K562 (cell line): ENCODE data around the gene ZNF12. TPM values are rescaled to one million over a fixed set of nuclear protein-coding genes. Genes with fewer than 3 reads are reported as not detected.

Experiments
- ATAC-seq: fragments of 200-7000 bp; cut with Tn5 transposase; 3 replicates; pipeline ENCODE4 v1.9.1; 2020; ENCODE audit warnings: moderate library complexity
- BruUV-seq: library from RNA; stranded (reverse); fragments of 400-500 nt; replicated peaks from 2 replicates; lab custom pipeline; 2021; lab: Mats Ljungman, UMichigan
- CTCF ChIA-PET: fragments of 300-600 bp; formaldehyde crosslinking; extraction: SDS; loops from one replicate; lab custom pipeline; 2021; ENCODE audit warnings: low intra/inter-chr PET ratio; lab: Yijun Ruan, JAX
- POLR2A ChIA-PET: fragments of 300-600, 350-650 bp; sonication (Branson Sonifier 250); formaldehyde crosslinking; extraction: SDS; loops from one replicate; lab custom pipeline; 2021; ENCODE audit warnings: antibody characterized with exemption, inconsistent platforms; lab: Yijun Ruan, JAX
- DNase-seq, 4 experiments: peaks; one replicate each; pipeline versions ENCODE4 v3.0.0 to v3.0.0-alpha.2; 2011 to 2018; ENCODE audit warnings: low spot score in 3 of 4, mixed read lengths in 3 of 4; ENCODE audit errors: extremely low read depth in 1 of 4
- FAIRE-seq: peaks from 2 replicates; lab custom pipeline; 2011; peaks lifted over from hg19 to GRCh38; lab: Jason Lieb, UNC
- H2AFZ ChIP-seq: 2 replicates; pipeline ENCODE4 v1.6.0; 2011; ENCODE audit warnings: low read depth, low read length, control low read depth, inconsistent platforms
- H3K27ac ChIP-seq: fragments of 200-600 bp; 3 replicates; pipeline ENCODE4 v1.8.0; 2011; ENCODE audit warnings: low read depth, mild to moderate bottlenecking, control low read depth, inconsistent platforms, low read length, moderate library complexity, mixed read lengths; ENCODE audit errors: extremely low read depth
- H3K27me3 ChIP-seq, 2 experiments: fragments of 300-600 bp in 1 of 2; 2 replicates in 1 of 2; 3 replicates in 1 of 2; pipeline versions ENCODE4 v1.6.0 to v1.8.0; 2011; ENCODE audit warnings: inconsistent platforms in 2 of 2, low read length in 2 of 2, mild to moderate bottlenecking in 1 of 2, mixed read lengths in 1 of 2, moderate library complexity in 1 of 2; ENCODE audit not compliant: control insufficient read depth in 2 of 2, insufficient read depth in 2 of 2
- H3K36me3 ChIP-seq: fragments of 300-600 bp; 3 replicates; pipeline ENCODE4 v1.8.0; 2011; ENCODE audit warnings: mild to moderate bottlenecking, low read length, inconsistent platforms; ENCODE audit not compliant: control insufficient read depth, insufficient read depth
- H3K4me1 ChIP-seq, 2 experiments: fragments of 200-600 bp in 1 of 2; replicated peaks in 1 of 2; 2 replicates in 1 of 2; 3 replicates in 1 of 2; pipeline versions ENCODE4 v1.5.1 to v1.8.0; 2011; ENCODE audit warnings: inconsistent platforms in 2 of 2, low read length in 2 of 2, mild to moderate bottlenecking in 1 of 2, mixed read lengths in 1 of 2, moderate library complexity in 1 of 2; ENCODE audit not compliant: control insufficient read depth in 2 of 2, insufficient read depth in 2 of 2
- H3K4me2 ChIP-seq: 2 replicates; pipeline ENCODE4 v1.6.1; 2011; ENCODE audit warnings: low read length, control low read depth, inconsistent platforms, mixed read lengths; ENCODE audit not compliant: insufficient read depth
- H3K4me3 ChIP-seq: fragments of 200-600 bp; sonication (generic), shearing (Covaris generic); 2 replicates; pipeline ENCODE4 v1.5.1; 2016; ENCODE audit warnings: control low read depth, inconsistent platforms
- H3K79me2 ChIP-seq: fragments of 200-600 bp; 3 replicates; pipeline ENCODE4 v1.8.0; 2011; ENCODE audit warnings: low read length, inconsistent platforms; ENCODE audit not compliant: control insufficient read depth, insufficient read depth
- H3K9ac ChIP-seq, 2 experiments: 2 replicates each; pipeline versions ENCODE4 v1.6.0 to v1.6.1; 2011; ENCODE audit warnings: low read depth in 2 of 2, low read length in 2 of 2, control low read depth in 1 of 2, inconsistent platforms in 1 of 2, mild to moderate bottlenecking in 1 of 2, mixed read lengths in 1 of 2; ENCODE audit not compliant: insufficient read depth in 1 of 2
- H3K9me1 ChIP-seq: one replicate; pipeline ENCODE4 v1.6.0; 2011; ENCODE audit warnings: inconsistent platforms, mild to moderate bottlenecking, low read length, moderate library complexity; ENCODE audit not compliant: control insufficient read depth, insufficient read depth
- H3K9me3 ChIP-seq: replicated peaks from 2 replicates; pipeline ENCODE4 v1.5.1; 2011; ENCODE audit warnings: low read depth, low read length, inconsistent platforms; ENCODE audit not compliant: control insufficient read depth, insufficient read depth
- H4K20me1 ChIP-seq: replicated peaks from 2 replicates; pipeline ENCODE4 v1.6.1; 2011; ENCODE audit warnings: low read length, inconsistent platforms, mixed read lengths; ENCODE audit not compliant: control insufficient read depth, insufficient read depth
- CBX8 ChIP-seq: fragments of 200-600 bp; sonication (generic); IDR thresholded peaks from 2 replicates; pipeline ENCODE4 v1.6.1; 2012; ENCODE audit warnings: borderline replicate concordance, mixed run types, low read depth, mild to moderate bottlenecking, moderate library complexity, mixed read lengths, low read length, control low read depth, inconsistent platforms; ENCODE audit not compliant: poor library complexity, severe bottlenecking; ENCODE audit errors: extremely low read depth
- HMG20A ChIP-seq: fragments of 450-650 bp; formaldehyde crosslinking; conservative IDR thresholded peaks from 2 replicates; pipeline ENCODE4 v1.4.0; 2020; ENCODE audit warnings: mild to moderate bottlenecking, mixed read lengths
- NFE2L1 ChIP-seq: fragments of 450-650 bp; IDR thresholded peaks from 2 replicates; pipeline ENCODE4 v1.6.1; 2016; ENCODE audit warnings: missing genetic modification characterization, low read depth, mild to moderate bottlenecking, missing compliant biosample characterization, moderate library complexity, borderline replicate concordance
- POLR2G ChIP-seq: fragments of 200-400 bp; formaldehyde crosslinking; IDR thresholded peaks from 2 replicates; pipeline ENCODE4 v1.6.1; 2017; ENCODE audit warnings: low read depth, mild to moderate bottlenecking, antibody characterized with exemption, low read length, moderate library complexity
- RBFOX2 ChIP-seq: fragments of 200-400 bp; formaldehyde crosslinking; IDR thresholded peaks from 2 replicates; pipeline ENCODE4 v1.6.1; 2017; ENCODE audit warnings: low read depth, mild to moderate bottlenecking, low read length, moderate library complexity
- ZZZ3 ChIP-seq: fragments of 450-650 bp; IDR thresholded peaks from 2 replicates; pipeline ENCODE4 v1.6.1; 2016; ENCODE audit warnings: antibody characterized with exemption, mild to moderate bottlenecking, moderate library complexity
- WGBS: fragments of 100-300 bp; shearing (Covaris generic); methylation state at CpG from one replicate; pipeline ENCODE4 v1.1.6; 2016; ENCODE audit warnings: low coverage, mixed read lengths; ENCODE audit not compliant: insufficient coverage; ENCODE audit errors: missing lambda C conversion rate; 5-methylcytosine and 5-hydroxymethylcytosine counted together
- in situ Hi-C: fragments of 300-500 bp; cut with MboI; formaldehyde crosslinking; loops from 4 replicates; pipeline ENCODE4 v1.15.0; 2018; ENCODE audit warnings: inconsistent platforms, mixed read lengths
- intact Hi-C: fragments of 100-400 bp; cut with micrococcal nuclease; formaldehyde crosslinking; loops from 2 replicates; pipeline ENCODE4 v1.14.2; 2022
- polyA plus RNA-seq, 8 experiments: library from polyadenylated mRNA; depleted of rRNA in 4 of 8; stranded (reverse) in 5 of 8; unstranded in 3 of 8; fragments of >200 nt; fragmentation: Nextera tagmentation in 2 of 8; fragmentation: Illumina TruSeq in 1 of 8; extraction: Ambion mirVana in 2 of 8; extraction: Trizol in 1 of 8; gene quantifications; 2 replicates each; pipeline versions ENCODE4 v1.2.1 to v1.2.3, GENCODE V29; 2011 to 2014; ENCODE audit warnings: inconsistent platforms in 1 of 8, missing spikeins in 1 of 8
- total RNA-seq, 7 experiments: library from RNA; depleted of rRNA in 6 of 7; stranded (reverse); fragments of >200 nt in 6 of 7; fragmentation: Illumina TruSeq in 2 of 7; extraction: Trizol in 2 of 7; gene quantifications; 2 replicates each; pipeline versions ENCODE4 v1.2.1 to v1.2.3, GENCODE V29; 2011 to 2021; ENCODE audit warnings: low replicate concordance in 1 of 7

The ZNF12 gene
- total and polyA plus RNA-seq, 9 of the 15 experiments (the other 6 are each of a cell fraction or from before 2014, with no cell fraction given) = 5.8 to 32.3 (median 18.9) TPM

DNA sequence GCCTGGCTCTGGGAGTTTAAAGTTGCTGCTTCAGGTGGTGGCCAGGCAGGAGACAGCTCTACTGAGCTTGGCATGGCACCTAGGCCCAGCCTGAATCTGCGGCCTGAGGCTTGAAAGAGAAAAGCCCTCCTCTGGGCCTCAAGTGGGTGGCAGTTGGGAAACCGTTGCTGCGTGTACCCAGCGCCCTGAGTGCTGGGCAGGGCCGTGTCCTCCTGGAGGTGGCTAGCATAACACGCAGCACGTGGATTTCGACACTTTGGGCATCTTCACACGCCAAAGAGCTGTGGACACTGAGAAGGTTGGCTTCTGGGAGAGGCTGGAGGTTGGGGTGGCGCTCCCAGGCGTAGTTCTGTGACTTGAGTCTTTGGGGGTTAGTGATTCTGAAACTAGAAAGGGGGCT is 67.1 kb downstream of the ZNF12 start:
- no peak overlapping the region for H3K4me3 ChIP-seq
- peaks cover 2% of the 10 kb centered on the region for H3K9me1 ChIP-seq
- ChIA-PET CTCF (no interaction called here), POLR2A (no interaction called here)
- no peaks in the 10 kb centered on the region for H3K27me3 ChIP-seq
- in situ Hi-C loops = no loop called here
- no TSS peak for BruUV-seq
- FAIRE-seq = no peak
- peak overlapping the region; percentile 91 for H3K4me2 ChIP-seq
- H3K79me2 ChIP-seq = peaks cover 59% of the 10 kb centered on the region
- H3K9me3 ChIP-seq = peaks cover 6% of the 10 kb centered on the region; the same call in 1 of the 2 replicates
- no peak for ATAC-seq
- intact Hi-C loops = no loop called here
- no peak for DNase-seq
- peaks cover 19 to 64% of the 10 kb centered on the region in 2 experiments; a peak in 4 of 5 replicates for H3K4me1 ChIP-seq
- no peaks in the 10 kb centered on the region for H4K20me1 ChIP-seq
- H3K27ac ChIP-seq = peak overlapping the region; percentile 83
- H2AFZ ChIP-seq = 0 out of 2 replicates have a peak overlapping the region, but pooled peaks have one; percentile 18
- H3K9ac ChIP-seq = peak overlapping the region; percentile 45 to 77; a peak in 3 of 4 replicates
- WGBS = 95% methylated on average over 9 of the region's 11 CpGs
- peaks cover 58% of the 10 kb centered on the region for H3K36me3 ChIP-seq
- TF ChIP-seq NFE2L1 (no peak), CBX8 (no peak), POLR2G (peak; percentile 50), HMG20A (no peak), ZZZ3 (no peak), RBFOX2 (peak; percentile 54; the same call in 1 of the 2 replicates)
